CD4-positive, alpha-beta T cell treated with Interleukin-1 beta for 1 hour (primary cell): ENCODE results near the gene CLMN.

ENCODE experiments used
- DNase-seq, 2 donors: peaks; one replicate each; pipeline ENCODE4 v3.0.0-alpha.2; 2020 to 2022

CLMN gene

GRCh38 chr14:95301527-95302187 lies 18.1 kb downstream of the CLMN start:
- no peak for DNase-seq

GRCh38 chr14:95300697-95301526 lies 18.8 kb downstream of the CLMN start:
- no peak for DNase-seq

DNA sequence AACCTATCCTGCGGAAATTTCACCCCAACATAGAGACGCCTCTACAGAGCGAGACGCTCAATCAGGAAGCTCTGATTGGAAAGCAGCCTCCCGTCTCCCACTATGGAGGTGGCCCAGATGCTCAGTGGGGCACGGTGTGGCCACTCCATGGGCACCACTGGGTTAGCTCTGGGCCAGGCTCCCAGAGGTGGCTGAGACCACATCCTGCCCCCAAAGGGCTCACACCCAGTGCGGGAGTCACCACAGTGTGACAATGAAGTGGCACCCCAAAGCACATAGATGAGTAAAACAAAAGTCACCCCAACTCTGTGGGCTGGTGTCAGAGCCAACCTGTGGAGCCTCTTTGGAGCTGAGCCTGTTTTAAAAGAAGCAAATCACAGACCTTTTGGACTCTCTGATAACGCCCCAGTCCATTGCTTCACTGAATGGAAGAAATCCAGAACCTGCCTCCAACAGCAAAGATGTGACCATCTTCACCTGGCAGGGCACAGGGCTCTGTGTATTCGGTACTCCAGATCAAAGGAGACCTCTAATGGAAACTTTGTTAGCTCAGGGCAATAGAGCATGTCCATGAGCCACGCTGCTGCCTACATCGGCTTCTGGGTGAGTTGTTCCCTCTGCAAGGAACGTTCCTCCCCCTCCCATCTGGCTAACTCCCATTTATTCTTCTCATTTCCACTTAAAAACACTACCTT lies 19.6 kb downstream of the CLMN start:
- DNase-seq = no peak

GRCh38 chr14:95299271-95299670 lies 20.4 kb downstream of the CLMN start:
- no peak for DNase-seq

DNA sequence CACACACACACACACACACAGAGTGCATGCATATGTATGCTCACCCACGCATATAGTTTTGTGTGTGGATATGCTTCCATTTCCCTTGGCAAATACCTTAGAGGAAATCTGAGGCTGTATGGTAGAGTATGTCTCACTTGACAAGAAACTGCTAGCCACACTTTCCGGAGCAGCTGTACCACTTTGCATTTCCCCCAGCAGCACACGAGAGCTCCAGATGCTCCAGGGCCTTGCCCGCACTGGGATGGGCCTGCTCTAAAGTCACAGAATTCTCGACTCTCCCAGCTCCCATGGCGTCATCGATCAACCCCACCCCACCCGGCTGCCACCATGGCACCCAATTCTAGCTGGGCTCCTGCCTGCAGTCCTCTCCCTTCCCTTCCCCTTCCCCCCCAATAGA lies 21.9 kb downstream of the CLMN start:
- DNase-seq = no peak

GRCh38 chr14:95296966-95297365 lies 22.7 kb downstream of the CLMN start:
- DNase-seq = no peak

- DNase-seq = no peak
Measured at GRCh38 chr14:95295600-95296376, 23.9 kb downstream of the CLMN start.

- DNase-seq = no peak
Measured at GRCh38 chr14:95294834-95295599, 24.7 kb downstream of the CLMN start.

- DNase-seq = no peak
Measured at GRCh38 chr14:95294320-95294719, 25.4 kb downstream of the CLMN start.

DNA sequence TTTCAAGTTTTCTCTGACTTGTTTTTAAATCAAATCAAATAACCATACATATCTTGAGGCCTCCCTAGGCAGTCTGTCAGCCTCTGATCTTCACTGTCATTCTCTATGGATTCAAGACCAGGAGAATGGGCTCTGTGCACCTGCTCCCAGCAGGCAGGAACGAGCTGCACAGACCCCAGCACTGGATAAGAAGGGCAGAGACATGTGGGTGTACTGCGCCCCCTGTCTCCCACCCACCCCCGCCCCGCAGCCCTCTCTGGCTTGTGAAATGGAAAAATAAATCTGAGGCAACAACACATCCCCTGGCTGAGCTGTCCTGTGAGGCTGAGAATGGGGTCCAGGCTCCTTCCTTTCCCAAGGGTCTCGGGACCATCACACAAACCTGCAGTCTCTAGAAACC lies 26.3 kb downstream of the CLMN start:
- DNase-seq = no peak

GRCh38 chr14:95292660-95293425 lies 26.9 kb downstream of the CLMN start:
- no peak for DNase-seq

GRCh38 chr14:95291859-95292542 lies 27.7 kb downstream of the CLMN start:
- peak in 1 of 2 donors; percentile 53 for DNase-seq

DNA sequence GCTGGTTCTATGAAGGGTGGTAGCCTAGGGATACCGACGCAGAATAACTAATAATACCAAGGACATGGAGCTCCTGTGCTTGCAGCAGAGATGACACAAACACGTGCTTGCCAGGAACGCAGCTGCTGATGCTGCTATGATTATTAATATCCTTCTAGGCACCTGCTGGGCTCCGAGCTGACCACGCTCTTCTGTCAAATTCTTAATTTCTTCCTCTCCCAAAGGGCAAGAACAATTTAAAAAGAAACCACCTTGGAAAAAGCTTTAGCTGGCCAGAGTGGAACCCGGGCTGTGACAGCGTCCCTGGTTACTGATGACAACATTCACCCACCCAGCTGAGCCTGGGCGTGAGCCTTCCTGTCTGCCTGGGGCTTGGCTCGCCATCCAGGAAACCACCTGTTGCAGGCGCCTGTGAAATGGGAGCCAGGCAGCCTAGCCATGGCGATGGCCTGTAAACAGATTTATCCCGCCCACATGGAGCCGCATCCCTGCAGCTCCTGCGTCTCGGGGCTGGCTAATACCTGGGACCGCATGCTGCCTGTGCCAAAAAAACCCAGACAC lies 28.8 kb downstream of the CLMN start:
- peak in 1 of 2 donors; percentile 12 for DNase-seq

- DNase-seq = no peak
Measured at GRCh38 chr14:95290021-95290420, 29.7 kb downstream of the CLMN start.

GRCh38 chr14:95289323-95290010 lies 30.2 kb downstream of the CLMN start:
- DNase-seq = no peak

DNA sequence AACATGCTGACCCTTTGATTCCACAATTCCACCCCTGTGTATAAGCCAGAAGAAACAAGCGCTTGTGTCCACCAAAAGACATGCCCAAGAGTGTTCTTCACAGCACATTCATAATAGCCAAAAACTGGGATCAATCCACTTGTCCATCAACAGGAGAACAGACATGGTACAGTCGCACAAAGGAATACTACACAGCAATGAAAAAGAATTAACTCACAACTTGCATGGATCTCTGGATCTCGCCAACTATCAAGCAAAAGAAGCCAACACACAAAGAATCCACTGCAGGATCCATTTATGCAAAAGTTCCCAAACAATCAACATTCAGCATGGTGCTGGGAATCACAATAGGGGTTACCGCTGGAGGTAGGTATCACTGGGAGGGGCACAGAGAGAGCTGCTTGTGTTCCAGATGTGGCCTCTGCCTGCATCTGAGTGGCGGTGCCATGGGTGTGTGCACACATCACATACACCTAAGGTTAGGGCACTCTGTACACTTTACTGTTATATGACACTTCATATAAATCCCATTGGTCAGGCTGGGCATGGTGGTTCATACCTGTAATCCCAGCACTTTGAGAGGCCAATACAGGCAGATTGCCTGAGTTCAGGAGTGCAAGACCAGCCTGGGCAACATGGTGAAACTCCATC lies 30.9 kb downstream of the CLMN start:
- no peak for DNase-seq

DNA sequence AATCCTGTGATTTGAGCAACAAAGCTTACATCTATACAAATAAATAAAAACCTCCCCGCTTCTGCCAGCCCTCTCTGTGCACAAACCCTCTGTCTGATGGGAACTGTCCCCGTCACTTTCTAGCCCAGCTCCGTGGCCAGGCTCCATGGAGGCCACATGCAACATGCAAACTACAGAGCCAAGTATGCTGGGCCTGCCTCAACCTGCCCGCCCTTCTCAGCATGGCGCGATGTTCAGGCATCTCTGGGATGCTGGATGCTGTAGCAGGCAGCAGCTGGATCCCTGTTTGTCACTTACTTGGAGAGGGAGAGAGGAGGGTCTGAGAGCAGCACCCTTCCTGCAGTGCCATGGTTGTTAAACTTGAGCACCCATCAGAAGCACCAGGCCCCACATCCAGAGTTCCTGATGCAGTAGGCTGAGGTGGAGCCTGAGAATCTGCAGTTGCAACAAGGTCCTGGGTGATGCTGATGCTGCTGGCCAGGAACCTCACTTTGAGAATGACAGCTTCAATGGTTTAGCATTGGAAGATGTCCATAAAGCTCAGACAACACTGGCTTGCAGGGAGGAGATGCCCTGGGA lies 32.4 kb downstream of the CLMN start:
- no peak for DNase-seq

DNA sequence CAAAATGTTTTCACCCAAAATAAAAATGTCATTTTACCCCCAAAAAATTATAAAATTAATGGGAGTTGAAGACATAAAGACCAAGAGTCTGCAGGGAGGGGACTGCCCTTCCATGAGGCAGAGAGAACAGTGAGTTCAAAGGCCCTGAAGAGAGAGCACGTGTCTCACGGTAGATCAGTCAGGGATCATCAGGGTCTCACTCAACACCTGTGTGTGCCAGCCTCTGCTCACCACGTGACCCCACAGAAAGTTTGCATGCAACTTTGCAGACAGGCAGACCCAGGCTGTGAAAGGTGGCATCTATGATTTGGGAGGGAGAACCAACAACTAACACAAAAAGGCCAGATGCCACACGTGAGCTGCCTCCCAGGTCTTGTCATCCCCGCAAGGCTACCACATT lies 33.1 kb downstream of the CLMN start:
- DNase-seq = no peak

- DNase-seq = no peak
Measured at GRCh38 chr14:95285566-95285965, 34.1 kb downstream of the CLMN start.
